ENCODE results near the gene UTP4. TPM values are rescaled to one million over a fixed set of nuclear protein-coding genes. Genes with fewer than 3 reads are reported as not detected.

Gene UTP4
- total and polyA plus RNA-seq, 2 experiments from 2014 or later = 10.0 to 51.6 TPM

- Histone ChIP-seq H3K4me1 (ENCODE audit: low read depth) (no peaks in the 10 kb centered on the region), H3K9me3 (ENCODE audit: low read depth) (no peaks in the 10 kb centered on the region), H3K36me3 (no peaks in the 10 kb centered on the region), H3K4me3 (no peak overlapping the region), H3K27me3 (peaks cover 21% of the 10 kb centered on the region), H3K27ac (no peak overlapping the region)
- no peak for TF ChIP-seq CTCF (IDR thresholded peaks at IDR 0.05; ENCODE audit: low read depth, low read length)
- no peak for DNase-seq (ENCODE audit: low read depth in 1 of 2, low spot score in 1 of 2)
Measured at GRCh38 chr16:69111876-69112230, 20.6 kb upstream of the UTP4 start.

GRCh38 chr16:69112285-69113129, 19.9 kb upstream of the UTP4 start:
- peak; percentile 83 for TF ChIP-seq CTCF (IDR thresholded peaks at IDR 0.05; ENCODE audit: low read depth, low read length)
- H3K27me3 ChIP-seq = peaks cover 14% of the 10 kb centered on the region
- peak; percentile 54 to 60 for DNase-seq (ENCODE audit: low read depth in 1 of 2, low spot score in 1 of 2)
- H3K4me1 ChIP-seq (ENCODE audit: low read depth) = no peaks in the 10 kb centered on the region
- no peaks in the 10 kb centered on the region for H3K9me3 ChIP-seq (ENCODE audit: low read depth)
- no peak overlapping the region for H3K27ac ChIP-seq
- H3K4me3 ChIP-seq = no peak overlapping the region
- no peaks in the 10 kb centered on the region for H3K36me3 ChIP-seq

- Histone ChIP-seq H3K4me1 (ENCODE audit: low read depth) (no peaks in the 10 kb centered on the region), H3K36me3 (no peaks in the 10 kb centered on the region), H3K4me3 (no peak overlapping the region), H3K27ac (no peak overlapping the region), H3K9me3 (ENCODE audit: low read depth) (no peaks in the 10 kb centered on the region), H3K27me3 (peaks cover 7% of the 10 kb centered on the region)
- TF ChIP-seq CTCF (IDR thresholded peaks at IDR 0.05; ENCODE audit: low read depth, low read length) = no peak
- no peak for DNase-seq (ENCODE audit: low read depth in 1 of 2, low spot score in 1 of 2)
Measured at GRCh38 chr16:69113216-69113615, 19.2 kb upstream of the UTP4 start.

GRCh38 chr16:69114346-69114975, 18.0 kb upstream of the UTP4 start:
- Histone ChIP-seq H3K36me3 (peaks cover 8% of the 10 kb centered on the region), H3K27ac (no peak overlapping the region), H3K27me3 (no peaks in the 10 kb centered on the region), H3K4me3 (no peak overlapping the region), H3K4me1 (ENCODE audit: low read depth) (no peaks in the 10 kb centered on the region), H3K9me3 (ENCODE audit: low read depth) (no peaks in the 10 kb centered on the region)
- DNase-seq (ENCODE audit: low read depth in 1 of 2, low spot score in 1 of 2) = no peak
- no peak for TF ChIP-seq CTCF (IDR thresholded peaks at IDR 0.05; ENCODE audit: low read depth, low read length)

GRCh38 chr16:69114976-69115355, 17.5 kb upstream of the UTP4 start:
- H3K9me3 ChIP-seq (ENCODE audit: low read depth) = no peaks in the 10 kb centered on the region
- H3K36me3 ChIP-seq = peaks cover 12% of the 10 kb centered on the region
- no peak overlapping the region for H3K4me3 ChIP-seq
- no peak for DNase-seq (ENCODE audit: low read depth in 1 of 2, low spot score in 1 of 2)
- no peak overlapping the region for H3K27ac ChIP-seq
- H3K27me3 ChIP-seq = no peaks in the 10 kb centered on the region
- no peak for TF ChIP-seq CTCF (IDR thresholded peaks at IDR 0.05; ENCODE audit: low read depth, low read length)
- H3K4me1 ChIP-seq (ENCODE audit: low read depth) = no peaks in the 10 kb centered on the region
